GM19324 (cell line): ENCODE data around the gene GAK.
"Not testable (repeated sequence)": the region's sequence is repeated elsewhere in the genome, so short reads cannot be mapped to it uniquely, and the experiment has no call there.

ENCODE experiments used
- ATAC-seq: cut with Tn5 transposase; IDR thresholded peaks from one replicate; pipeline ENCODE4 v1.9.1; 2021; ENCODE audit warnings: mild to moderate bottlenecking, moderate library complexity; ENCODE audit not compliant: unreplicated experiment, low FRiP score

GAK gene

DNA sequence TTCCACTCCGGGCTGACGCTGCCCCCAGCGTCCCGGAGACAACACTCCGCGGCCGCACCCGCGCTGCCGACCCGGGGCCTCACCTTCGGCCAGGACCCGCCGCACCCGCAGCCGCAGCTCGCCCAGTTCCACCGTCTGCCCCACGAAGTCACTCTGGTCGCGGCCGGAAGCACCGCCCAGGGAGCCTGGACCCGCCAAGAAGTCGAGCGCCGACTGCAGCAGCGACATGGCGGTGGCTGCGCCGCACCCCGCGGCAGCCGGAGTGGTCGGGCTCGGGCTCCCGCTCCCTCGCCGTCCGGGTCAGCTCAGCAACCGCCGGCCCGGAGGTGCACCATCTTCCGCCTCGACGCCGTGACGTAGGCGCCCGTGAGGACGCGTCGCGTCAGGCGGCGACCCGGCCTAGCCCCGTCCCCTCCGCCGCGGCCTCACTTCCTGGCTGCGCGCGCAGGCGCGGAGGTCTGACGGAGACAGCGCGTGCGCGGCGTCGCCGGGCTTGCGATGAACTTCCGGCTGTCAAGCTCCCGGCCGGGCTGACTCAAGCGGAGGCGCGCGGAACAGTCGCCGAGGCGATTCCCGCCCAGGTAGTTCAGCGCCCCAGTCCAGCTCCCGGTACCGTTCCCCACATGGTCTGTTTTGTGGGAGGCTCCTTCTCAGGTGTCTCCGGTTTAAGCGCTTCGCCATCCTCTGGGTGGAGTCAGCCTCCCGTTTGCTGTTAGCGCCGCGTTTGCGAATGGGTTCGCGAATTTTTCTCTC, at the start of gene GAK, which contains the start of gene TMEM175:
TSS of gene GAK (minus strand) at position 357 of the 753 bp plus-strand sequence. CDS start at position 228, 129 bp downstream.
TSS of gene TMEM175 (plus strand) at position 501 of the 753 bp plus-strand sequence. CDS start 15,280 bp downstream, outside the sequence.
- ATAC-seq = peak; percentile 94

DNA sequence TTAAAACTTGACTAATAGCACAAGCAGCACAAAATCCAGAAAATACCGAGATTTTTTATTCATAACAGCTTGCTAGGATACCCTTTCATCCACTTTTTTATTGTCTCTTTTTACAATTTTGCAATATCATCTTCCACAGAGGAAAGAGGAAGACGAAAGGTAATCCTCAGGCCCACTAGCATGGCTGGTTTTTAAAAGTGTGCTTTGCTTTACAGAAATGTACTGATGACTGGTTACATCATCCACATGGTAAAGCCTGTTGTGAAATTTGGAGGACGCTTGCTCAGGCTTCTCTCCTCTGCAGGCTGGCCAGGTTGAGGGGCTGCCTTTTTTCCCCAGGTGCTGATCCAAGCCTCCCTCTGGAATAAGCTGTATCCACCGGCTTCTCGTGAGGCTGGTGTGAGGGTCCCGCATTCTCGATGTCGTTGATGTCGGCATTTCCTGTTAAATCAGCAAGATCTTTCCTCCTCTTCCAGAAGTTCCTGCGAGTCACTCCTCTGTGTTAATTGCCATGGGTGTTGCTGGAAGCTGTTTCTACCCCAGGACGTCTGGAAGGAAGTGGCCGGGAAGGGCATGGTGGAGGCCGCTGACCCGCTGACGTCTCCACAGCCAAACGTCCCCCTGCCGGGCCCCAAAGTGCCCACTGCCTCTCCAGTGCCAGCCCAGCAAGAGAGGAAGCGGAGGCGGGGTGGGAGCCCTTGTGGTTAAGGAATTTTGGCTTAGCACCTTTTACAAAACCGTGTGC, 47.0 kb upstream of the GAK start:
- ATAC-seq = no peak

DNA sequence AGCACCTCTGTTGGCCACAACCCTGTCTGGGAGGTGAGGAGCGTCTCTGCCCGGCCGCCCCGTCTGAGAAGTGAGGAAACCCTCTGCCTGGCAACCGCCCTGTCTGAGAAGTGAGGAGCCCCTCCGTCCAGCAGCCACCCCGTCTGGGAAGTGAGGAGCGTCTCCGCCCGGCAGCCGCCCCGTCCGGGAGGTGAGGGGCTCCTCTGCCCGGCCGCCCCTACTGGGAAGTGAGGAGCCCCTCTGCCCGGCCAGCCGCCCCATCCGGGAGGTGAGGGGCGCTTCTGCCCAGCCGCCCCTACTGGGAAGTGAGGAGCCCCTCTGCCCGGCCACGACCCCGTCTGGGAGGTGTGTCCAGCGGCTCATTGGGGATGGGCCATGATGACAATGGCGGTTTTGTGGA, 43.9 kb upstream of the GAK start:
- not testable (repeated sequence) for ATAC-seq

DNA sequence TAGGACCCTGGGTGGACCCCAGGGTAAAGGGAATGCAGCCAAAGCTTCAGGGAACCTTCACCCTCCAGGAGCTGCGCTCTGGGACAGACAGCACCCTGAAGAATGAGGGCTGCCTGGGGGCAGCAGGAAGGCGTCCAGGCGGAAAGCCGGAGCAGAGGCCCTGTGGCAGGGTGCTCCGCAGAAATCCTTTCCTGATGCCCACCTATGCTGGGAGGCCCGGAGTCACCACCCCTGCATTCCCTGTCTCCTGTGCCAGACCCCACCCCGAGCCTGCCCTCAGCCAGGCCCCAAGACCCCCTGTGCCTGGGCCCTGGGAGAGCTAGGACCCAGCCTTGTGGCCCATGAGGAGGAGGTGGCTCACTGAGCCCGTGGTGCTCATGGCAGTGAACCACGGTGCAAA, 42.6 kb upstream of the GAK start:
- ATAC-seq = no peak

DNA sequence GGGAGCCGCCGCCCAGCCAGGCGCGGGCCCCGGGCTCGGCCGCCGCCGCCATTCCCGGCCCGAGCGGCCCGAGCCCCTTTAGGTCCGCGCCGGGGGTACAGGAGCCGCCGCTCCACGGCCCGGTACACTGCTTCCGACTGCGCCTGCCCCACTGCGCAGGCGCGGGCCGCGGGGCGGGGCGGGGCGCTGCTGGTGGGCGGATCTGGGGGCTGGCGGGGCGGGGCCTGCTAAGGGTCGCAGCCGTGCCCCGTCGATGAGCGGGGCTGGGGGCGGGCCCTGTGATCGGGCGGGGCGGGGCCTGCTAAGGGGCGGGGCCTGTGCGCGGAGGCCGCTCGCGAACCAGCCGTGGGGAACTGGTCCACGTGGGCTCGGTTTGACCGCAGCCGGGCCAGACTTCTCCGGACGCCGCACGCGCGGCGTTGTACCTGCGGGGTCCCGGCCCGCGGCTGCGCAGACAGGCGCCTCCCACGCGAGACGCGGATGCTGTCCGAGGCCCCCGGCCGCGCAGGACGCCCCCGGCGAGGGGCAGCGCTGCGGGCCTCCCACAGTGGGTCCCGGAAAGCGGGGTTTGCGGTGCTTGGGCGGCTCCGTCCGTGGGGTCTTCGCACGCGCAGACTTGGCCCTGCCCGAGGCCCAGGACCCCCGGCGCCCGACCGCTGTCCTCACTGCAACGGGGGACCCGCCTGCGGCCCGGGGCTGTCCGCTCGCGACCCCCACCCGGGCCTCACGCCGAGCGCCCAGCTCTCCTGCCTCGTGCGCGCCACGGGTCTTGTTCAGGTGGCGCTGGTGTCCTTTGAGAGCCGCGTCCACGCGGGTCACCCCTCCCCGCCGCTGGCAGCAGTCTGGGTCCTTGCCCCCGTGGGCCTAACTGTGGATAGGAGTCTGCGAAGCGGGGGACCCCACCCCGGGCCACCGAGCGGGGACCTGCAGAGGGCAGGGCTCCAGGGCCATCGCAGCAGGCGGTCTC, 41.6 kb upstream of the GAK start, which contains the start of gene DGKQ:
TSS of gene DGKQ (minus strand) at position 139 of the 967 bp plus-strand sequence. CDS start at position 52, 87 bp downstream.
- ATAC-seq = peak; percentile 80

DNA sequence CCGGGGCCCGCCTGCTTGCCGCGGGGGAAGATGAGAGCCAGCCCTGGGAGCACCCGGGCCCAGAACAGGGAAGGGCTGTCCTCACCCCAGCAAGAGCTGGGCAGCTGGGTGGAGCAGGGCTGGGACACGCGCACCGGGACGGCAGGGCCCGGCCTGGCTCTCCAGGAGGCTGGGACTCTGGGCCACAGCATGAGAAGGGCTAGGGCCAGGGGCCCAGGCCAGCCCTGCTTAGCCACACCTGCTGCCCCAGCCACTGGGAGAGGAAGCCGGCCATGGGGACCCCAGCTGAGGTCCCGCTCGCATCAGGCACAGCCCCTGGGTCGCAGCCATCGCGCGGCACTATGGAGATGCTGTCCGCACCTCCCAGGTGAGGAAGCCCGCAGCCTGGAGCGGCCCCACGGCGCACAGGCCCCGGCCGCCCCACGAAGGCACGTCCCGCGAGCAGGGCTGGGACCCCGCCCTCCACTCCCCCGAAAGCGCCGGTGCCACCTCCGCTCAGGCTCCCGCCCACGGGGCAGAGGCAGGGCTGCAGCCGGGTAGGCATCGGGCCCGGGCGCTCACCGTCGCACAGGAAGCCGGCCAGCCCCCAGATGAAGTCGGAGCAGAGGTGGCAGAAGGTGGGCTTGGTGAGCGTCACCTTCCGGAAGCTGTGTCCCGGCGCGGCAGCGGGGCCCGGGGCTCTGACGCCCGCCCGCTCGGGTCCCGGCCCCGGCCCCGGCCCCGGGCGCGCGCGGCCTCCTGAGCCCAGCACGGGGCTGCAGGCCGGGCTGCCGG, 40.7 kb upstream of the GAK start:
- ATAC-seq = peak; percentile 53

DNA sequence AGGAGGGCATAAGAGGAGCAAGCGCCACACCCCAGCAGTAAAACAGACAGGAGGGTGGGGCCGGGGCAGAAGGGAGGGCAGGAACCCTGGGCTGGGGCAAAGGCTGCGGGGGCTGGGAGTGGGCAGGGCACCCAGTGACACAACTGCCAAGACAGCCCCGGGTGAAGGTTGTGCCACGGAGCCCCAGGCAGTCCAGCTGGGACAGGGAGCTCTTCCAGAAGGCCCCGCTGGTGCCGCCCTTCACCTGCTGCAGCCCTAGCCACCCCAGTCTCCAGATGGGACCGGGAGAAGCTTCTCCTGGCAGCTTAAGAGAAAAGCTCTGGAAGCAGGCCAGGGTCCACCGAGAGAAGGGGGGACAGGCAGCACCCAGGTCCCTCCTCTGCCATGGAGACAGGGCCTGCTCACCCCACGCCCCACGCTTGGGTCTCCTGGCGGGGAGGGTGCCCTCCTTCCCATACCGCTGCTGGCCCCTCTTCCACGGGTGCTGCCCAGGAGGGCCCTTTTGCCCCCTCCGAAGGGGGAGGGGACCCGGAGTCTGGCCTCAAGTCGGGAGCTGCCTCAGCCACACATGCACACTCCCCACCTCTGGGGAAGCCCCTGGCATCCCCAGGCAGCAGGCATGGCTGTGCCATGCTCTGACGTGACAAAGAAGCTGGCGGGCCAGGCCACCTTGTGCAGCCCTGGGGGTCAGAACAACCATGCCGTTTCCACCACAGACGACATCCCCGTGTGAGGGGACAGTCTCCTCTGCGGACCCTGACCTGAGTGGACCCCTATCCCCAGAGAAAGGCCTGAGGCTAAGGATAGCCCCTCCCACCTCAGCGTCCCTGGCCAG, 39.8 kb upstream of the GAK start:
- ATAC-seq = no peak

DNA sequence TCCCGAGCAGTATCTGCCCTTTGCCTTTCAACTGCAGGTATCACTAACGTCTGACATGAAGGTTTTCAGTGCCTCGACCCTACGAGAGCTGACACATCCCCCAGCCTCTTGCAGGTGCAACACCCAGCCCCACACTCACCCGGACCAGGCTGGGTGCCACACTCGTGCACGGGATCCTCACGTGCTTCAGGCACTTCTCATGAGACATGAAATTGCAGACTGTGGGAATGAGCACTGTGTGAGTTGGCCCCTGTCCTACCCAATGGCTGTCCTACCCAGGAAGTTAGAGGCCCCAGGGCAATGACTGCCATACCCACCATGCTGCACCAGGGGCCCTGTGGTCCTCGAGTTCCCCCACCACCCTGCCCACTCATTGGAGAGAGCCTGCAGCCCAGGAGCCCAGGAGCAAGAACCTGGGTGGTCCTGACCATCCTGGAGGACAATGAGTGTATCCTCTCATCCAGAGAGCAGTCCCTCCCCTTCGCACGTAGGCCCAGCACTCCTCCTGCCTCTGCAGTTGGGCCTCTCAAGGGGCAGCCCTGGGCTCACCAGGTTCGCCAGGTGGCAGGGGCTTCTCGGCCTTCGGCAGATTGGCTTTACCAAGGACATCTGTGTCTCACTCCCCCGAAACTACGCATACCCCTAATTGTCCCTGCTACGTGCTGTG, 38.9 kb upstream of the GAK start:
- no peak for ATAC-seq

DNA sequence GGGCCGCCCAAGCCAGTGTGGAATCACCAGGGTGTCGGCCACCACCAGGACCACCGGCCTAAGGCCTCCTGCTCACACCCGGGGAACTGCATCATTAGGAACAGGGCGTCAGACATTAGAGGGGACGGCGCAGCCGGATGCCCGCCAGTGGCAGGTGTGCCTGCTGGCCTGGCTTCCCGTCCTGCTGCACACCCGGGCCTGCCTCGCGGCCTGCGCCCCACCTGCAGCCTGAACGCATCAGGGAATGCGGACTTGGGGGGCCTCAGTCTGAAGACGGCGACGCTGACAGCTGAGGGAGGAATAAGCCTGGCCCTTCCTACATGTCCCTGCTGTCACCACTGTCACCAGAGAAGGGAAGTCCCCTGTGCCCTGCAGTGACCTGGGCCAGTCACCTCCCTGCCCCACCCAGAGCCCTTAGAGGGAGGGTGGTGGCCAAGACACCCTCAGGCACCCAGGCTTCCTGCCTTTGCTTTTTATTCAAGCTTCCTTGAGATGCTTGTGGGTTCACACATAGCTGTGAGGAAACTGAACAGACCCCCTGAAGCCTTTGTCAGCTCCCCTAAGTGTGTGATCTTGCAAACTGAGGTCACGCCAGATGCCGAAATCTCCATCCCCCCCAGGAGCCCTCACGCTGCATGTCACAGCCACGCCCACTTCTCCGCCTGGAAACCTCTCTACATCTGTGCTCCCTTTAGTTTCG, 38.1 kb upstream of the GAK start:
- ATAC-seq = no peak

DNA sequence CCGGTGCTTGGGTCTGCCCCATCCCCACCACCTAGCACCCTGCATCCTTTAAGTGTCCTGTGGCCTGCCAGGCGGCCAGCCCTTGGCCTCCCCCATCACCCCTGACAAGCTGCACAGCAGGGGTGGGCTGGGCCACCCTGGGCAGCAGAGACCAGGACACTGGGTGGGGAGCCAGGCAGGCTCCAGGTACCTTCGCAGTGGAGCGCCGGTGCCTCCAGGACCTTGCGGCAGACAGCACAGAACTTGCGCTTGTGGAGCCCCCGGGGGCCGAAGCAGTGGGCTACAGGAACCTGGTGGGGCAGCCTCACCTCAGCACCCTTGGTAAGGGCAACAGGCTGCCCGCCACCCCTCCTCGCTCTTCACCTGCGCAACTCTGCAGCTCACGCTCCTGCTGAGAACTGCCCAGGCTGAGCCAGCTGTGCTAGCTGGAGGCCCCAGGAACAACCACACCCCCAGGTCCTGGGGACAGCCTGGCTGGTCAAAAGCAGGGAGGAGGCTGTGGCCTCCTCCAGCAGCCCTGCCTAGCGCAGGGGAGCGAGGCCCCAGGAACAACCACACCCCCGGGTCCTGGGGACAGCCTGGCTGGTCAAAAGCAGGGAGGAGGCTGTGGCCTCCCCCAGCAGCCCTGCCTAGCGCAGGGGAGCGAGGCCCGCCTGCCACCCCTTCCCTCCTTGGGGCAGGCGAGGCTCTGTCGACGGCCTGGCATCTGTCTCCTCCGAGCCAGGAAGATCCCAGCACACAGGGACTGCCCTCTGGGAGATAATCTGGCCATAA, 36.7 kb upstream of the GAK start:
- no peak for ATAC-seq

DNA sequence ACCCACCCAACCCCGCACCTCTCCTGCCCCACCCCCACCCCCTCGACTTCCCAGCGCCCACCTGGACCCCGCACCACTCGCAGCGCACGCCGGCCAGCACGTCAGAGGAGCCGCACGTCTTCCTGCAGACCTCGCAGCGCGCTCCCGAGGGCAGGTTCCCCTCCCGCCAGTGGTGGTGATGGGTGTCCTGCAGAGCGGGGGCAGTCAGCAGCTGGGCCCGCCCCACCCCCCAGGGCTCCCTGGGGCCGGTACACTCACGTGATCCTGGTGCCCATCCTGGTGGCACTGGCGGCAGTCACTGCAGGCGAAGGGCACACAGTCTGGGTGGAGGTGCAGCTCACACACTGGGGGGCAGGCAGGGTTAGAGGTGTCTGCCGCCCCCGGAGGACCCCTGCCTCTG, 36.1 kb upstream of the GAK start:
- no peak for ATAC-seq

DNA sequence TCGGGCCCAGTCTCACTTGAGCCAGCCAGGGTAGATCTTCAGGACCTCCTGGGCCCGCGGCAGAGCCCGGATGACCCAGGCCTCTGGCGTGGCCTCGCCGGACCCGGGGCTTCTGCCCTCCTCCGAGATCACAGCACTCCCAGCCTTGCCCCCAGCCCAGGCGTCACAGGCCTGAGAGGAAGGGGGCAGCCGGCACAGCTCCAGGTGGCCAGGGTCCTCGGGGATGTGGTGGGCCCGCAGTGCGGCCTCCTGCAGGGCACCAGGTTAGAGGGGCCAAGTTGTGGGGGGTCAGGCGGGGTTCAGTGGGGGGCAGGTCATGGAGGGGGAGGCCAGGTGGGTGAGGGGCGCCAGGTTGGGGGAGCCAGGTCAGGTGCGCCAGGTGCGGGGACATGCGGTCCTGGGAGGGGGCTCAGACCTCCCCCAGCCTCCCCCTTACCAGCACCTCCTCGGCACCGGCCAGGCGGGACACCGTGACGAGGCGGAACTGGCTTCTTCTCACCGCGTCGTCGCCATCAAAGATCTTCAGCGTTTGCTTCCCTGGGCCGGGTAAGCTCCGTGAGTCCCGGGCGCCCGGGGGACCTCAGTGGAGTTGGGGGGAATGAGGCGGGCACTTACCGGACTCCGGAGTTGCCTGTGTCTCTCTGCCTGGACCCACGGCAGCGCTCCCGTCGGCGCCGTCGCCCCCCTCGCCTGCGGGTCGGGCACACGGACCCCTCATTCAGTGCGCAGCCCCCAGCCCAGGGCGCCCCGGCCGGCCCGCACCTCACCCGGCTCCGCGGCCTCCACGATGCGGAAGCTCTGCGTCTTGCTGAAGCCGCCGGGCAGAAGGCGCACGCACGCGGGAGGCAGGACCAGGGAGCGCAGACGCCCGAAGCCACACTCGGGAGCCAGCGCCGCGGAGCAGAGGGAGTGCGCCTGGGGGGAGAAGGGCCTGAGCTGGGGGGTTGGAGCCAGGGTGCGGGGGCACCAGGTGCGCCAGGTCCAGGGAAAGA, 35.3 kb upstream of the GAK start:
- ATAC-seq = no peak

DNA sequence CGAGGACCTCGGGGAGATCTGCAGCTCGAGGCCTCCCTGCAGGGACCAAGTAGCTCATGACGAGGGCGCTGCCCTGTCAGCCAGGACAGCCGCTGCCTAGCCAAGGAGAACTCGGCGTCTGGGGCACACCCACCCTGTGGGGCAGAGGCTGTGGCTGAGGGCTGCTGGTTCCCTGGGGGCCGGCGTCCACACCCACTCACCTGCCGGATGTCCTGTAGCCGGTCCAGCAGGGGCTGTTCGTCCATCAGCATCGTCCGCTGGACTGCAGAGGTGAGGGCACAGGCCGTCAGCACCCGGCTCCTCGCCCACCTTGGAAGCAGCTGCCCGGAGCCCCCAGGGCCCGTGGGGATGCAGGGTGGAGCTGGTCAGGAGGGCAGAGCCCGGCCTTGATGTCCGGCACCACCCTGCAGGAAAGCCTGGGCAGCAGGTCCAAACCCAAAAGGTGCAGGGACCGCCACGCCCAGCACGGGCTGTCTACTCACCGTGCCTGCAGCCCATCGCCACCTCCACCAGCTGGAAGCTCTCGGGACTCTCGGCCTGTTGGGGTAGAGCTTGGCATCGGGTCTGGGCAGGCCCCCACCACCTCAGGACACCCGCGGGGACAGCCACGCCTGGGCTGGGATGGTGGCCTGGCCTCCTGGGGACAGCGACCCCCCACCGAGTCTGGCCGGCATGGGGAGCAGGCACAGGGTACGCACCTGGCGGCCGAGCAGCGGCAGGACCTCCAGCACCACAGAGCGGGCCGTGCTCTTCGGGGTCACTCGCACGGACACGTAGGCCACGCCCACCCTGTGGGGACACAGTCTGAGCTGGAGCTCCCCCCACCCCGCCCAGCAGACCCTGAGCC, 34.4 kb upstream of the GAK start:
- ATAC-seq = no peak

DNA sequence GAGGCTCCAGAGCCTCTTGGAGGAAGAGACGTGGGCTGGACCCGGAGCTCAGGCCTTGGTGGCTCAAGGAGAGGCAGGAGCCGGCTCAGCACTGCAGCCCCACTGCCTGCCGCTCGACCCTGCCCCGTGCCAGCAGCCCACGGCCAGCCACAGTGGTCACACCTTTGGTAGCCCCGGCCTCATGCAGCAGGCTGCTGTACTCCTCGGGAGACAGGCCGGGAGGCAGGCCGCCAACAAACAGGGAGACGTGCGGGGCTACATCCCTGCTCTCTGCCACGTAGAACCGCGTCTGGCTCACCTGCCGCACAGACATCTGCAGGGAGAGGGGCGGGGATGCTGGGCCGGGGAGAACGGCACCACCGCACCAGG, 33.6 kb upstream of the GAK start:
- no peak for ATAC-seq
